Measurements from ENCODE around the gene EFCAB6.

The EFCAB6 gene, protein sequence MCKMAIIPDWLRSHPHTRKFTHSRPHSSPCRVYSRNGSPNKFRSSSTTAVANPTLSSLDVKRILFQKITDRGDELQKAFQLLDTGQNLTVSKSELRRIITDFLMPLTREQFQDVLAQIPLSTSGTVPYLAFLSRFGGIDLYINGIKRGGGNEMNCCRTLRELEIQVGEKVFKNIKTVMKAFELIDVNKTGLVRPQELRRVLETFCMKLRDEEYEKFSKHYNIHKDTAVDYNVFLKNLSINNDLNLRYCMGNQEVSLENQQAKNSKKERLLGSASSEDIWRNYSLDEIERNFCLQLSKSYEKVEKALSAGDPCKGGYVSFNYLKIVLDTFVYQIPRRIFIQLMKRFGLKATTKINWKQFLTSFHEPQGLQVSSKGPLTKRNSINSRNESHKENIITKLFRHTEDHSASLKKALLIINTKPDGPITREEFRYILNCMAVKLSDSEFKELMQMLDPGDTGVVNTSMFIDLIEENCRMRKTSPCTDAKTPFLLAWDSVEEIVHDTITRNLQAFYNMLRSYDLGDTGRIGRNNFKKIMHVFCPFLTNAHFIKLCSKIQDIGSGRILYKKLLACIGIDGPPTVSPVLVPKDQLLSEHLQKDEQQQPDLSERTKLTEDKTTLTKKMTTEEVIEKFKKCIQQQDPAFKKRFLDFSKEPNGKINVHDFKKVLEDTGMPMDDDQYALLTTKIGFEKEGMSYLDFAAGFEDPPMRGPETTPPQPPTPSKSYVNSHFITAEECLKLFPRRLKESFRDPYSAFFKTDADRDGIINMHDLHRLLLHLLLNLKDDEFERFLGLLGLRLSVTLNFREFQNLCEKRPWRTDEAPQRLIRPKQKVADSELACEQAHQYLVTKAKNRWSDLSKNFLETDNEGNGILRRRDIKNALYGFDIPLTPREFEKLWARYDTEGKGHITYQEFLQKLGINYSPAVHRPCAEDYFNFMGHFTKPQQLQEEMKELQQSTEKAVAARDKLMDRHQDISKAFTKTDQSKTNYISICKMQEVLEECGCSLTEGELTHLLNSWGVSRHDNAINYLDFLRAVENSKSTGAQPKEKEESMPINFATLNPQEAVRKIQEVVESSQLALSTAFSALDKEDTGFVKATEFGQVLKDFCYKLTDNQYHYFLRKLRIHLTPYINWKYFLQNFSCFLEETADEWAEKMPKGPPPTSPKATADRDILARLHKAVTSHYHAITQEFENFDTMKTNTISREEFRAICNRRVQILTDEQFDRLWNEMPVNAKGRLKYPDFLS (N-terminal part only)
- long read RNA-seq, donor 1: 0 reads
- long read RNA-seq, donor 2, partial matches to known transcripts: 132 of 132 reads
- long read RNA-seq, donor 2, other reads (novel, unspliced or antisense): 0 of 132 reads
- long read RNA-seq, donor 3, partial matches to known transcripts: 64 of 64 reads
- long read RNA-seq, donor 3, other reads (novel, unspliced or antisense): 0 of 64 reads
- long read RNA-seq, donor 4: 0 reads
- long read RNA-seq, donor 5: 0 reads
- long read RNA-seq, donor 6: 0 reads
- long read RNA-seq, donor 7: 0 reads
- long read RNA-seq, donor 8: 0 reads

- DNase-seq: peak; percentile 93
Measured at GRCh38 chr22:43812149-43812842, at the start of gene EFCAB6. Gene EFCAB6 (minus strand): TSS chr22:43812305. CDS start chr22:43782318, 29,987 bp downstream.

GRCh38 chr22:43861529-43861928, 49.4 kb upstream of the EFCAB6 start:
- DNase-seq: no peak

DNA sequence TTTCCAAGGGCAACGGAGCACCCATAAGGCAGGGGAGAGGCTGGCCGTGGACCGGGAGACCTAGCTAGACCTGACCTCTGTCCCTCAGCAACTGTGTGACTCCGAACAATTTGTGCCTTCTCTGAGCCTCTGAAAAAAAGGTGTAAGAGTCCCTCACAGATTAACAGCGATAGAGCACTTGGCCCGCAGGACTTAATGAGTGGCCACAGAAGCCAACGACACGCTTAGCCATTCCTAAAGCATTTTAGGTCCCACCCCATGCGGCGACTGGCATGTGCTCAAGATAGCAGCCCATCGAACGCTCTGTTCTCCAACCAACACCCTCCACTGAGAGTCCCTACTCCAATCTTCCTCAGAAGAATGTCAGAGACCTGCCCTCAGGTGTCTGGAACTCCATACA, 48.7 kb upstream of the EFCAB6 start:
- no peak for DNase-seq

DNA sequence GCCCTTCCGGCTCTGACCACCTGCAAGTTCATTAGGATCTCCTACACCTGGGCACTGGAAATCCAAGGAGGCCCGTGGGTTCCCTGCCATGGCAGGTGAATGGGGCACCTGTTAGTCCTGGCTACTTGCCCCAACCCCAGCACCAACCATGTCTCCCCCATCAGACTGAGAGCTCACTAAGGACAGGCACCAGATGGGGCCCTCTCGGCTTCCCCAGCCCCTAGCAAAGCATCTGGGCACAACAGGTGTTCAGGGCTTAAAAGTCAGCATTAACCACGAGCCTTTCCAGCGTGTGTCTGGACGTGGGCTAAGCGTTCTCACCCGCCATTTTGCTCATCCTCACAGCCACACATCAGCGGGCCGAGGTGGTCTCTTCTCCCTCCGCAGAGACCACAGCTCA, 48.0 kb upstream of the EFCAB6 start:
- DNase-seq: no peak

DNA sequence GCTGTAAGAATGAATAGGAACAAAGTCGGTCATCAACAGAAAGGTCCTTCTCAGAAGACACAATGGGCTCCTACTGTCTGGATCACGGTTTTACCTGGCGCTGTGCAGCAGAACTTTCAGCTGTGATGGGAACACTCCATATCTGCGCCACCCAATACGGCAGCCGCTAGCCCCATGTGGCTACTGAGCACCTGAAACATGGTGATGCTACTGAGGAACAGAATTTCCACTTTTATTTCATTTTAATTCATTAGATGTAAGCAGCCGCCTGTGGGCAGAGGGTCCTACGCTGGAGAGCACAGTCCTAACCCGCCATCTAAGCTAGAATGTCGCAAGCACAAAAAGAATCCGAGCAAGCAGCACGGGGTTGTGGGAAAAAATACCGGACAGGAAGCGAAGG, 47.5 kb upstream of the EFCAB6 start:
- DNase-seq: no peak

DNA sequence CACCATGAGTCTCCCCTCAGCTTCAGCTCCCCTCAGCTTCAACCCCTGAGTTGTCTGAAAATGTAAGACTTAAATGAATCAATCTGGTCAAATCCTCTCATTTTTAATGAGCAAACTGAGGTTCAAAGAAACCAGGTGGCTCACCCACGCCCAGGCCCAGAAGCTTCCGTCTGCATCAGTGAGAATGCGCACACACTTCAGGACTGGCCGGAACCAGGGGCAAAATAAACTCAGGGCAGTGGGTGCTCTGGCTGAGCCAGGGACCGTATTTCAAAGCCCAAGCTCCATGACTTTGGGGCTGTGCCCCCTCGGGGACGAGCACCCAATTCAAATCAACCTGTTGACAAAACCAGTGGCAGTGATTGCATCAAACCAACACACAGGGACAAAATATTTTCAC, 47.1 kb upstream of the EFCAB6 start:
- DNase-seq: no peak

DNA sequence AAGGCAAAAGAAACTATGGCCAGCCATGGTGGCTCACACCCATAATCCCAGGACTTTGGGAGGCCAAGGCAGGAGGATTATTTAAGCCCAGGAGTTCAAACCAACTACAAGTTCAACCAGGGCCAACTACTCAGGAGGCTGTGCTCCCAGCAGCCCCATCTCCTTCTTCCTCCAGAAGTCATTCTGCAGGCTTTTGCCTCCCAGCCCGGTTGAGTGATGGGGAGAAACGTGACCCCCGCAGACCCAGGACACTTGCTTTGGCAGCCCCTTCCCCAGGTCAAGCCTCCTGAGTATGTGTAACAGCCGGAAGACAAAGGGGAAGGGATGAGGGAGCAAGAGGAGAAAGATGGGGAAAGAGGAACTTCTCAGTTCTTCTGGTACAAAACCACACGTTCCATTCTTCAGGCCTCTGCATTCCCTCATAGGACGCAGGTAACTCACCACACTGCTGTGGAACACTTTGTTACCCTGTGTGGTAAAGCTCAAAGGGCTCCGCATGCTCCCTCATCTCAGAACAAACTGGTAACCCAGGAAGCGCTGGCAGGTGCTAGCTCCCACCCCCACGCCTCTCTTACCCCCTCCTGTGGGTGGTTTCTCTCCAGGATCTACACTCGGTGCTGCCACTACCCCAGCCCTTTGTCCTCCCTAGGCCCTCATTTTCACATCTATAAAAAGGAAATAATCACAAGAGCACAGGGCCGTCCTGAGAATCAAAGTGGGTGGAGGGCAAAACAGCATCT, 46.2 kb upstream of the EFCAB6 start:
- no peak for DNase-seq

DNA sequence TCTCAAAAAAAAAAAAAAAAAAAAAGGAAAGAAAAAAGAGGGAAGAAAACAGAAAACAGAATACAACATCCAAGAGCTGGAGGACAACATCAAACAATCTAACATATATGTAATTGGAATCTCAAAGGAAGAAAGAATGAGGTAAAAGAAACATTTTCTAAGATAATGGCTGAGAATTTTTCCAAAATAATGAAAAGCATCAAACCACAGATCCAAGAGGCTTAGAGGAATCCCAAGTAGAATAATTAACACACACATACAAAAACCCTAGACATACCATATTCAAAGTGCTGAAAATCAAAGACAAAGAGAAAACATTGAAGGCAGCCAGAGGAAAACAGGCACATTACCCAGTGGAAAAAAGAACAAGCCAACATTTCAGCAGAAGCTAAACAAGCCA, 45.3 kb upstream of the EFCAB6 start:
- DNase-seq: no peak

DNA sequence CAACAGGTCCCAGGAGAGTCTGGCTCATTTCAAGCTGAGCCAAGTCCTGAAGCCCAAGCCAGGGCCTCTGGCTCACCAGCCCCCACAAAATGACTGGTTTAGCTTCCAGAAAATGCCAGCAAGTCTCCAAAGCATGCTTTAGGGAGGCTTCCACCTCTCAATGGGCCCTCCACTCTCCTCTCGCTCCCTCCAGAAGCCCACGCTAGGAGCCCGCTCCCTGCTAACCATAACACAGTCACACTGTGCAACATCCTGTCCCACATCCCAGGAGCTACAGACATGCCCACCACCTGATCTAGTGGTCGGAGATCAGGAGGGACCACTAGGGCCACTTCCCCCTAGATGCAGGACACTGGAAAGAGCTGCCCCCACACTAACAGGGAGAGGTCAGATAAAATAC, 43.3 kb upstream of the EFCAB6 start:
- DNase-seq: no peak

DNA sequence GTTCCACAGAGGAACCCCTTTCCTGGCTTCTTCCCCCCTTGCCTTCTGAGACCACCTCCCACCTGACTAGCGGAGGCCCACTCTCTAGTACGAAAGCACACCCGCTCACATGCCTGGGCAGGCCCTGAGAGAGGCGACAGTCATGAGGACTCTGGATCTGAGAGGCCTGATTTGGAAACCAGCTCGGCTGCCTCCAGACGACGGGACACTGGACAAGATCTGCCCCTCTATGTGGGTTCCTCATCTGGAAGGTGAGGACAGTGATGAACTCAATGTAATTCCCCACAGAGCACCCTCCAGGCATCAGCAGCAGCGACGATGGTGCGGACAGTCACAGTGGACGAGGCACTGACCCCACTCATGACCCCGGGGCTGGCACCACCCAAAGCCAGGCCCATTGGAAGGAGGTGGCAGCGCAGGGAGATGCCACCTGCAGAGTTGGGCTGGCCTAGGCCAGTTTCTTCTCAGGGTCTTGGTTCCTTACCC, 42.7 kb upstream of the EFCAB6 start:
- no peak for DNase-seq

DNA sequence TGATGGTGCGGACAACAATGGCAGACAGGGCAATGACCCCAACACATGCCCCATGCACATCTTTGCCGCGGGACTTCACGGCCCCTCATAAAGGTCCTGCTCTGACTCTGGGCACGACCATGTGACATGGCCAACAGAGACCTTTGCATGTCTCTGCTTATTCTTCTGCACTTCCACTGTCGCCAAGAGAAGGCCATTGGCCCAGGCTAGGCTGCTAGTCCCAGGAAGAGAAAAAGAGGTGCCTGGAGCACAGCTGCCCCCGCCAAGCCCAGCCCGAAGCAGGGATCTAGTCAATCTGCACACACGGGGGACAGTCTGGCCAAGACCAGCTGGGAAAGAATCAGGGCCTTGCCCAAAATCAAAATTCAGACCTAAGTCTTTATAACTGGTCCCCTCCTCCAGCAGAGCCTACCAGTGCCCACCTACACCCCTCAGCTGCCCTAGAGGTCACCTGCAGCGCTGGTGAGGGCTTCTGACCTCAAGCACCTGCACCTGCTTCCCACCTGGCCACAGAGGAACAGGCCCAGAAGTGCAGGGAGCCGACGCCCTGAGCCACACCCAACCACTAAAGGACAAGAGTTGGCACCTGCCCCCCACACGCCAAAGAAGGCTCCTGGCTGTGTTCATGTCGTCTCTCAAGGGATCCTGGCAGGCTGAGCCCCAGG, 42.1 kb upstream of the EFCAB6 start:
- no peak for DNase-seq

GRCh38 chr22:43853328-43853931, 41.3 kb upstream of the EFCAB6 start:
- no peak for DNase-seq

DNA sequence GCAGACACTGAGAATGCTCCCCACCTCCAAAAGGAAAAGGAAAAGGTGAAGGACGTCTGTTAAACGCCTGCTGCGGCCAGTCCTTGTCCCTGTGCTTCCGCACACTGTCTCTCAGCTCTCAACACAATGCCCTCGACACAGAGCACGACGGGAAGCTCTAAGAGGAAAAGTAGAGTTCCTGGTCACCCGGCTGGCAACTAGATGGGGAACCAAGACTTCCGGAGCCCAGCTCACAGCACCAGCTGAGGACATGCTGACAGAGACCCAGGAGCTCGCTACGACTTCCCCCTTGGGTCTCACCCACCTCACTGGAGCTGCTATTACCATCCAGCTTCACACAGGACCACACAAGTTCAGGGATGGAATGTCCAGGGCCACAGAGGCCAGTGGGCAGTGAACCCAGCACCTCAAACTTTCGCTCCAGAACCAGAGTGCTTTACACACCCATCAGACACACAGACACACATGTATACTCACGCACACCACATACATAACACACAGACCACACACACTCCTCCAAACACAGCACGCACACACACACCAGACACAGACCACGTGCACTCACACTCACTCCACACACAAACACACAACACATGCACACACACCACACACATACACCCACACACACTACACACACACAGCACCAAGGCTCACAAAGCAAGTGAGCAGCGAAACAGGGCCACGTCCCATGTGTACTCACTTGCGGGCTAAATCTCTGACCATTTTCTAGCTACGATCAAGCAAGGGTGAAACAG, 40.6 kb upstream of the EFCAB6 start:
- no peak for DNase-seq

- no peak for DNase-seq
Measured at GRCh38 chr22:43851979-43852307, 39.8 kb upstream of the EFCAB6 start.

DNA sequence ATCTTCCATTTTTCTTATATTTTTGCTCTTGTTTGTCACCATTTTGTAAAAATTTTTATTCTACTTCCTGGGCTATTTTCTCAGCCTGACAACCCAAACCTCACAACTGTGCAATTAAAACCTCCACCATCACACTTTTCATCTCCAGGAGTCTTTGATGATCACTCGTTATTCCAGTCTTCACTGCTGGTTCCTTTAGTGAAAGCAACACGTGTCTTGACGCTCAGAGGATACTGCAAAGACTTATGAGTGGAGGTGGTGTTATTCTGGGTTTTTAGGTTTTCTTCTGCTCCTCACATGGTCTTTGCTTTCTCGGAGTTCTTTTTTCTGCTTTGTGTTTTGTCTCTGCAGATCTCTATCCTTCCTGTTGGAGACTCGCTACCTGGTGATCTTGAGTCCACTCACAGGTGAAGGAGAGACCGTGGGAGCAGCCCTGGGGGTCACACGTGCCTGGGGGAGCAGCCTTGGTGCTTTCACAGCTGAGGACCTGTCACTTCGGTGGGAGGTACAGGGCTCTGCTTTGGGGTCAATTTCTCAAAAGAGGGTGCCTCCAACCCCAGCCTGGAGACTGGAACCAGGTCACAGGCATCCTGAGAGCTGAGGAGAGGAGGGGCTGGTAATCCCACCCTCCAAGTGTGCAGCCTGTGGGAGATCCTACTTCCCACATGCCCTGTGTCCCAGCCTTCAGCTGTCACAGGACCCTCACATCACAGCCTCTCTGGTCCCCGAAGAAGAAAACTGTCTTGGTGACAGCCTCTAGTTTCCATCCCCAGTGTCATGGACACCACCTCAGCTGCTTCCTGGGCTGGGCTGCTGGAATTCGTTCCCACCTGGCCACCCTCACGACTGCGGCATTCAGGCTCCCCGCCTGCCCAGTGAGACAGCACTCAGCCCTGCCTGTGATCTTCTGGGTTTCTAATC, 39.2 kb upstream of the EFCAB6 start:
- no peak for DNase-seq

GRCh38 chr22:43850529-43850928, 38.4 kb upstream of the EFCAB6 start:
- DNase-seq: no peak

GRCh38 chr22:43849731-43850130, 37.6 kb upstream of the EFCAB6 start:
- DNase-seq: no peak

Measured in right kidney (tissue), 9 donors.